GM23338 (cell line): ENCODE measurements around the gene PARP11.
"Not testable (repeated sequence)": the region's sequence is repeated elsewhere in the genome, so short reads cannot be mapped to it uniquely, and the experiment has no call there.

Experiments used
- CREB1 ChIP-seq: fragments of 250-450 bp; sonication (Bioruptor Pico); IDR thresholded peaks from 2 replicates; pipeline ENCODE4 v1.5.0; 2020; ENCODE audit warnings: low read depth, mild to moderate bottlenecking, moderate library complexity
- EZH2 ChIP-seq: fragments of 200-600 bp; sonication (generic); IDR thresholded peaks from one replicate; pipeline ENCODE4 v1.8.0; 2017; ENCODE audit warnings: antibody characterized with exemption, mild to moderate bottlenecking, low read depth; ENCODE audit not compliant: unreplicated experiment
- EZH2phosphoT487 ChIP-seq: fragments of 200-600 bp; sonication (generic); IDR thresholded peaks from one replicate; pipeline ENCODE4 v1.8.1; 2018; ENCODE audit warnings: antibody characterized with exemption; ENCODE audit not compliant: unreplicated experiment
- JUNB ChIP-seq: IDR thresholded peaks from one replicate; pipeline ENCODE4 v1.6.1; 2016; ENCODE audit warnings: antibody characterized with exemption; ENCODE audit not compliant: unreplicated experiment
- NANOG ChIP-seq: IDR thresholded peaks from 2 replicates; pipeline ENCODE4 v1.6.1; 2016; ENCODE audit warnings: antibody characterized with exemption, borderline replicate concordance
- POLR2AphosphoS5 ChIP-seq: IDR thresholded peaks from 2 replicates; pipeline ENCODE4 v1.6.1; 2016; ENCODE audit warnings: antibody characterized with exemption, low read depth
- ZNF114 ChIP-seq: fragments of 250-450 bp; sonication (Bioruptor Pico); IDR thresholded peaks from 2 replicates; pipeline ENCODE4 v1.5.0; 2020; ENCODE audit warnings: mild to moderate bottlenecking, moderate library complexity
- ZNF331 ChIP-seq: fragments of 250-450 bp; sonication (Bioruptor Pico); IDR thresholded peaks from 2 replicates; pipeline ENCODE4 v1.5.0; 2020; ENCODE audit warnings: low read depth, mild to moderate bottlenecking, moderate library complexity
- TF ChIP-seq, protein P1 (sequence below), 2 experiments: fragments of 200-600 bp in 1 of 2; sonication (generic) in 1 of 2; conservative IDR thresholded peaks; 2 replicates each; pipeline versions ENCODE4 v1.5.1 to v1.6.1; 2016 to 2017; ENCODE audit warnings: antibody characterized with exemption in 2 of 2, low read depth in 2 of 2, mild to moderate bottlenecking in 2 of 2, moderate library complexity in 1 of 2
- TF ChIP-seq, protein P2 (sequence below): IDR thresholded peaks from one replicate; pipeline ENCODE4 v1.6.1; 2018; ENCODE audit warnings: antibody characterized with exemption; ENCODE audit not compliant: unreplicated experiment
- TF ChIP-seq, protein P3 (sequence below): IDR thresholded peaks from 2 replicates; pipeline ENCODE4 v1.6.1; 2016; ENCODE audit warnings: antibody characterized with exemption
- TF ChIP-seq, protein P4 (sequence below): fragments of 250-450 bp; sonication (Bioruptor Pico); IDR thresholded peaks from 2 replicates; pipeline ENCODE4 v1.5.0; 2020; ENCODE audit warnings: mild to moderate bottlenecking, moderate library complexity

DNA sequence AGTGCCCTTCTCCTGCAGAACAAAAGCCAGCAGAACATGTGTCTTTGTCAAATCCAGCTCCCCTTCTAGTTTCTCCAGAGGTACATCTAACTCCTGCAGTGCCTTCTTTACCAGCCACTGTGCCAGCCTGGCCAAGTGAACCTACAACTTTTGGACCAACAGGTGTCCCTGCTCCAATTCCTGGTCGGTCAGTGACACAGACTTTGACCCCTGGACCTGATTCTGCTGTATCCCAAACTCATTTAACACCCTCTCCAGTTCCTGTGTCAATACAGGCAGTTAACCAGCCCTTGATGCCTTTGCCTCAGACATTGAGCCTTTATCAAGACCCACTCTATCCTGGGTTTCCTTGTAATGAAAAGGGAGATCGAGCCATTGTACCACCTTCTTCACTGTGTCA, 32.4 kb downstream of the PARP11 start:
- TF ChIP-seq, protein P1, sequence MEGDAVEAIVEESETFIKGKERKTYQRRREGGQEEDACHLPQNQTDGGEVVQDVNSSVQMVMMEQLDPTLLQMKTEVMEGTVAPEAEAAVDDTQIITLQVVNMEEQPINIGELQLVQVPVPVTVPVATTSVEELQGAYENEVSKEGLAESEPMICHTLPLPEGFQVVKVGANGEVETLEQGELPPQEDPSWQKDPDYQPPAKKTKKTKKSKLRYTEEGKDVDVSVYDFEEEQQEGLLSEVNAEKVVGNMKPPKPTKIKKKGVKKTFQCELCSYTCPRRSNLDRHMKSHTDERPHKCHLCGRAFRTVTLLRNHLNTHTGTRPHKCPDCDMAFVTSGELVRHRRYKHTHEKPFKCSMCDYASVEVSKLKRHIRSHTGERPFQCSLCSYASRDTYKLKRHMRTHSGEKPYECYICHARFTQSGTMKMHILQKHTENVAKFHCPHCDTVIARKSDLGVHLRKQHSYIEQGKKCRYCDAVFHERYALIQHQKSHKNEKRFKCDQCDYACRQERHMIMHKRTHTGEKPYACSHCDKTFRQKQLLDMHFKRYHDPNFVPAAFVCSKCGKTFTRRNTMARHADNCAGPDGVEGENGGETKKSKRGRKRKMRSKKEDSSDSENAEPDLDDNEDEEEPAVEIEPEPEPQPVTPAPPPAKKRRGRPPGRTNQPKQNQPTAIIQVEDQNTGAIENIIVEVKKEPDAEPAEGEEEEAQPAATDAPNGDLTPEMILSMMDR (conservative IDR thresholded peaks at IDR 0.05; ENCODE audit: low read depth in 2 of 2) = not testable (repeated sequence)
- not testable (repeated sequence) for TF ChIP-seq POLR2AphosphoS5; NANOG; CREB1 (CRISPR knock-in tag); EZH2; ZNF331 (CRISPR knock-in tag); JUNB; EZH2phosphoT487; ZNF114 (CRISPR knock-in tag)
- TF ChIP-seq, protein P2, sequence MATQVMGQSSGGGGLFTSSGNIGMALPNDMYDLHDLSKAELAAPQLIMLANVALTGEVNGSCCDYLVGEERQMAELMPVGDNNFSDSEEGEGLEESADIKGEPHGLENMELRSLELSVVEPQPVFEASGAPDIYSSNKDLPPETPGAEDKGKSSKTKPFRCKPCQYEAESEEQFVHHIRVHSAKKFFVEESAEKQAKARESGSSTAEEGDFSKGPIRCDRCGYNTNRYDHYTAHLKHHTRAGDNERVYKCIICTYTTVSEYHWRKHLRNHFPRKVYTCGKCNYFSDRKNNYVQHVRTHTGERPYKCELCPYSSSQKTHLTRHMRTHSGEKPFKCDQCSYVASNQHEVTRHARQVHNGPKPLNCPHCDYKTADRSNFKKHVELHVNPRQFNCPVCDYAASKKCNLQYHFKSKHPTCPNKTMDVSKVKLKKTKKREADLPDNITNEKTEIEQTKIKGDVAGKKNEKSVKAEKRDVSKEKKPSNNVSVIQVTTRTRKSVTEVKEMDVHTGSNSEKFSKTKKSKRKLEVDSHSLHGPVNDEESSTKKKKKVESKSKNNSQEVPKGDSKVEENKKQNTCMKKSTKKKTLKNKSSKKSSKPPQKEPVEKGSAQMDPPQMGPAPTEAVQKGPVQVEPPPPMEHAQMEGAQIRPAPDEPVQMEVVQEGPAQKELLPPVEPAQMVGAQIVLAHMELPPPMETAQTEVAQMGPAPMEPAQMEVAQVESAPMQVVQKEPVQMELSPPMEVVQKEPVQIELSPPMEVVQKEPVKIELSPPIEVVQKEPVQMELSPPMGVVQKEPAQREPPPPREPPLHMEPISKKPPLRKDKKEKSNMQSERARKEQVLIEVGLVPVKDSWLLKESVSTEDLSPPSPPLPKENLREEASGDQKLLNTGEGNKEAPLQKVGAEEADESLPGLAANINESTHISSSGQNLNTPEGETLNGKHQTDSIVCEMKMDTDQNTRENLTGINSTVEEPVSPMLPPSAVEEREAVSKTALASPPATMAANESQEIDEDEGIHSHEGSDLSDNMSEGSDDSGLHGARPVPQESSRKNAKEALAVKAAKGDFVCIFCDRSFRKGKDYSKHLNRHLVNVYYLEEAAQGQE = not testable (repeated sequence)
- TF ChIP-seq, protein P3, sequence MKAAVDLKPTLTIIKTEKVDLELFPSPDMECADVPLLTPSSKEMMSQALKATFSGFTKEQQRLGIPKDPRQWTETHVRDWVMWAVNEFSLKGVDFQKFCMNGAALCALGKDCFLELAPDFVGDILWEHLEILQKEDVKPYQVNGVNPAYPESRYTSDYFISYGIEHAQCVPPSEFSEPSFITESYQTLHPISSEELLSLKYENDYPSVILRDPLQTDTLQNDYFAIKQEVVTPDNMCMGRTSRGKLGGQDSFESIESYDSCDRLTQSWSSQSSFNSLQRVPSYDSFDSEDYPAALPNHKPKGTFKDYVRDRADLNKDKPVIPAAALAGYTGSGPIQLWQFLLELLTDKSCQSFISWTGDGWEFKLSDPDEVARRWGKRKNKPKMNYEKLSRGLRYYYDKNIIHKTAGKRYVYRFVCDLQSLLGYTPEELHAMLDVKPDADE = not testable (repeated sequence)
- TF ChIP-seq, protein P4, sequence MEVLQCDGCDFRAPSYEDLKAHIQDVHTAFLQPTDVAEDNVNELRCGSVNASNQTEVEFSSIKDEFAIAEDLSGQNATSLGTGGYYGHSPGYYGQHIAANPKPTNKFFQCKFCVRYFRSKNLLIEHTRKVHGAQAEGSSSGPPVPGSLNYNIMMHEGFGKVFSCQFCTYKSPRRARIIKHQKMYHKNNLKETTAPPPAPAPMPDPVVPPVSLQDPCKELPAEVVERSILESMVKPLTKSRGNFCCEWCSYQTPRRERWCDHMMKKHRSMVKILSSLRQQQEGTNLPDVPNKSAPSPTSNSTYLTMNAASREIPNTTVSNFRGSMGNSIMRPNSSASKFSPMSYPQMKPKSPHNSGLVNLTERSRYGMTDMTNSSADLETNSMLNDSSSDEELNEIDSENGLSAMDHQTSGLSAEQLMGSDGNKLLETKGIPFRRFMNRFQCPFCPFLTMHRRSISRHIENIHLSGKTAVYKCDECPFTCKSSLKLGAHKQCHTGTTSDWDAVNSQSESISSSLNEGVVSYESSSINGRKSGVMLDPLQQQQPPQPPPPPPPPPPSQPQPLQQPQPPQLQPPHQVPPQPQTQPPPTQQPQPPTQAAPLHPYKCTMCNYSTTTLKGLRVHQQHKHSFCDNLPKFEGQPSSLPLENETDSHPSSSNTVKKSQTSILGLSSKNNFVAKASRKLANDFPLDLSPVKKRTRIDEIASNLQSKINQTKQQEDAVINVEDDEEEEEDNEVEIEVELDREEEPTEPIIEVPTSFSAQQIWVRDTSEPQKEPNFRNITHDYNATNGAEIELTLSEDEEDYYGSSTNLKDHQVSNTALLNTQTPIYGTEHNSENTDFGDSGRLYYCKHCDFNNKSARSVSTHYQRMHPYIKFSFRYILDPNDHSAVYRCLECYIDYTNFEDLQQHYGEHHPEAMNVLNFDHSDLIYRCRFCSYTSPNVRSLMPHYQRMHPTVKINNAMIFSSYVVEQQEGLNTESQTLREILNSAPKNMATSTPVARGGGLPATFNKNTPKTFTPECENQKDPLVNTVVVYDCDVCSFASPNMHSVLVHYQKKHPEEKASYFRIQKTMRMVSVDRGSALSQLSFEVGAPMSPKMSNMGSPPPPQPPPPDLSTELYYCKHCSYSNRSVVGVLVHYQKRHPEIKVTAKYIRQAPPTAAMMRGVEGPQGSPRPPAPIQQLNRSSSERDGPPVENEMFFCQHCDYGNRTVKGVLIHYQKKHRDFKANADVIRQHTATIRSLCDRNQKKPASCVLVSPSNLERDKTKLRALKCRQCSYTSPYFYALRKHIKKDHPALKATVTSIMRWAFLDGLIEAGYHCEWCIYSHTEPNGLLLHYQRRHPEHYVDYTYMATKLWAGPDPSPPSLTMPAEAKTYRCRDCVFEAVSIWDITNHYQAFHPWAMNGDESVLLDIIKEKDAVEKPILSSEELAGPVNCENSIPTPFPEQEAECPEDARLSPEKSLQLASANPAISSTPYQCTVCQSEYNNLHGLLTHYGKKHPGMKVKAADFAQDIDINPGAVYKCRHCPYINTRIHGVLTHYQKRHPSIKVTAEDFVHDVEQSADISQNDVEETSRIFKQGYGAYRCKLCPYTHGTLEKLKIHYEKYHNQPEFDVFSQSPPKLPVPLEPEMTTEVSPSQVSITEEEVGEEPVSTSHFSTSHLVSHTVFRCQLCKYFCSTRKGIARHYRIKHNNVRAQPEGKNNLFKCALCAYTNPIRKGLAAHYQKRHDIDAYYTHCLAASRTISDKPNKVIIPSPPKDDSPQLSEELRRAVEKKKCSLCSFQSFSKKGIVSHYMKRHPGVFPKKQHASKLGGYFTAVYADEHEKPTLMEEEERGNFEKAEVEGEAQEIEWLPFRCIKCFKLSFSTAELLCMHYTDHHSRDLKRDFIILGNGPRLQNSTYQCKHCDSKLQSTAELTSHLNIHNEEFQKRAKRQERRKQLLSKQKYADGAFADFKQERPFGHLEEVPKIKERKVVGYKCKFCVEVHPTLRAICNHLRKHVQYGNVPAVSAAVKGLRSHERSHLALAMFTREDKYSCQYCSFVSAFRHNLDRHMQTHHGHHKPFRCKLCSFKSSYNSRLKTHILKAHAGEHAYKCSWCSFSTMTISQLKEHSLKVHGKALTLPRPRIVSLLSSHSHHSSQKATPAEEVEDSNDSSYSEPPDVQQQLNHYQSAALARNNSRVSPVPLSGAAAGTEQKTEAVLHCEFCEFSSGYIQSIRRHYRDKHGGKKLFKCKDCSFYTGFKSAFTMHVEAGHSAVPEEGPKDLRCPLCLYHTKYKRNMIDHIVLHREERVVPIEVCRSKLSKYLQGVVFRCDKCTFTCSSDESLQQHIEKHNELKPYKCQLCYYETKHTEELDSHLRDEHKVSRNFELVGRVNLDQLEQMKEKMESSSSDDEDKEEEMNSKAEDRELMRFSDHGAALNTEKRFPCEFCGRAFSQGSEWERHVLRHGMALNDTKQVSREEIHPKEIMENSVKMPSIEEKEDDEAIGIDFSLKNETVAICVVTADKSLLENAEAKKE (CRISPR knock-in tag) = not testable (repeated sequence)
